GM12801 (cell line): ENCODE data around the gene HCN2.

Source experiments
- TF ChIP-seq, protein P1 (sequence below): IDR thresholded peaks from one replicate; pipeline ENCODE4 v1.5.1; 2011; ENCODE audit warnings: control low read depth; ENCODE audit not compliant: insufficient read length; ENCODE audit errors: extremely low read depth

The HCN2 gene

DNA sequence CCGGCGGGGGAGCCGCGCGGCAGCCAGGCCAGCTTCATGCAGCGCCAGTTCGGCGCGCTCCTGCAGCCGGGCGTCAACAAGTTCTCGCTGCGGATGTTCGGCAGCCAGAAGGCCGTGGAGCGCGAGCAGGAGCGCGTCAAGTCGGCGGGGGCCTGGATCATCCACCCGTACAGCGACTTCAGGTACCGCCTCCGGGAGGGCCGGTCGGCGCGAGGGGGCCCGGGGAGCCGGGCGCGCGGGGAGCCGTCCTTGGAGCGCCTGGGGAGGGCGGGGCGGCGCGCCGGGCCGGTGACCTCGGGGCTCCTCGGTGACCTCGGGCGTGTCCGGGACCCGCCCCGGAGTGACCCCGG lies 690 bp downstream of the HCN2 start:
- TF ChIP-seq, protein P1, sequence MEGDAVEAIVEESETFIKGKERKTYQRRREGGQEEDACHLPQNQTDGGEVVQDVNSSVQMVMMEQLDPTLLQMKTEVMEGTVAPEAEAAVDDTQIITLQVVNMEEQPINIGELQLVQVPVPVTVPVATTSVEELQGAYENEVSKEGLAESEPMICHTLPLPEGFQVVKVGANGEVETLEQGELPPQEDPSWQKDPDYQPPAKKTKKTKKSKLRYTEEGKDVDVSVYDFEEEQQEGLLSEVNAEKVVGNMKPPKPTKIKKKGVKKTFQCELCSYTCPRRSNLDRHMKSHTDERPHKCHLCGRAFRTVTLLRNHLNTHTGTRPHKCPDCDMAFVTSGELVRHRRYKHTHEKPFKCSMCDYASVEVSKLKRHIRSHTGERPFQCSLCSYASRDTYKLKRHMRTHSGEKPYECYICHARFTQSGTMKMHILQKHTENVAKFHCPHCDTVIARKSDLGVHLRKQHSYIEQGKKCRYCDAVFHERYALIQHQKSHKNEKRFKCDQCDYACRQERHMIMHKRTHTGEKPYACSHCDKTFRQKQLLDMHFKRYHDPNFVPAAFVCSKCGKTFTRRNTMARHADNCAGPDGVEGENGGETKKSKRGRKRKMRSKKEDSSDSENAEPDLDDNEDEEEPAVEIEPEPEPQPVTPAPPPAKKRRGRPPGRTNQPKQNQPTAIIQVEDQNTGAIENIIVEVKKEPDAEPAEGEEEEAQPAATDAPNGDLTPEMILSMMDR, result no peak

DNA sequence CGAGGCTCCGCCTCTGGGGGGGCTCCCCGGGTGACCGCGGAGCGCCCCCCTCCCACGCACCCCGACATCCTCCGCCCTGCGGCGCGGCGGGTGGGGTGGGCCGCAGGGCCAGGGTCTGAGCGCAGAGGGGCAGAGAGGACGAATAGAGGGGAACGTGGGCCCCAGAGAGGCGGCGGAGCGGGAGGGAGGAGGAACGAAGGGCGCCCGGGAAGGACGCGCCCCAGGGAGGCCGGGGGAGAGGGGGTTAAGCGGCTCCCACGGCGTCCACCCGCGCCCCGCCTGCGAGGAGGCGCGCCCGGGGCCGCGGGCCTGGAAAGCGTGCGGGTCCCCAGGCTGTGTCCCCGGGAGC lies 1.0 kb downstream of the HCN2 start:
- TF ChIP-seq, protein P1, result no peak

DNA sequence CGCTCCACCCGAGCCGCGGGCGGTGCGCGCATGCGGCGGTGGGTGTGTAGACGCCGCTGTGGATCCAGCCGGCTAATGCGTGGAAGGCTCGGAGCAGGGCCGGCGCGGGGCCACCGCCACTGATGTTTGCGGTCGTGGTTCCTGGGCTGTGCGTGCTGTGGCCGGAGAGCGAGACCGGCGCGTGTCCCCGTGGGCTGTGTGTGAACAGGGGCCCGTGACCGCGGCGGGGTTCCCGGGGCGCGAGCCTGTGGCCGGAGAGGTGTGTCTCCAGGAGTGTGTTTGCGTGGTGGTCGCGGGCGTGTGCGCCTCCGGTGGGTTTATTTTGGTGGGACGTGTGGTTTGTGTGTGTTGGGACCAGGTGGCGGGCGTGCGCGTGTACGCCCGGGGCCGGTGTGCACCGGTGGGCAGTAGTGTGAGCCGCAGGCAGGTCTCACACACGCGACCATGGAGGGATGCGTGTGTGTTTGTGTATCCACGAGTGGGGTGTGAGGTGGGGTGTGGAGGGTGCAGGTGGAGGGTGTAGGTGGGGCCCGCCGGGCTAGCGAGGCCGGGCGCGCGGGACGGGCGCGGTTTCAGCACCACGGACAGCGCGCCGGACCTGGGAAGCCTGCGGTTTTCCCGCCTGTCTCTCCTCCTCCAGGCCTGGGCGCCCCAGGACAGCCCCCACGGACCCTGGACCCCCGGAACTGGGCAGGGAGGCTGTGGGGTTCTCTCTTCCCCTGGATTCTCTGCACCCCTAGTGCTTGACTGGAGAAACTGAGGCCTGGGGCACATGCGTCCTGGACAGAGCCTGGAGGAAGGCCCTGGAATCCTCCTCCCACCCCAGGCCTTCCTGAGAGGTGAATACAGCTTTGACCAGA lies 1.6 kb downstream of the HCN2 start:
- TF ChIP-seq, protein P1, result no peak

DNA sequence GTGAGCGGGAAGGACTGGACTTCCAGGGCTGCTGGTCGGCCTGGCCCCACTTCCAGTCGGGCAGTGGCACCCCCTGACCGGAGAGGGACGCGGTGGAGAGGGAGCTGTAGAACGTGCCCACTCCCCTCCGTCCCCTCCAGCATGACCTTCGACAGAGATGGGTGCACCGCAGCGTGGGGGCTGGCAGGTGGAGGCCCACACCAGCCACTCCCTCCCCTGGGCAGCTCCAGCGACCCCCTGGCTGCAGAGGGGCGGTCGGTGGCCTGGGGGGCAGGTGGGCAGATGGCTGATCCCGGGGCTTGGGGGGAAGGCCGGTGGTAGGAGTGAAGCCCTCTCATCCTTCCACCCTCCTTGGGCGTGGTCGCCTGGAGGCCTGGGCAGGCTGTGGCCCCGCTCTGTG lies 2.4 kb downstream of the HCN2 start:
- TF ChIP-seq, protein P1, result no peak

DNA sequence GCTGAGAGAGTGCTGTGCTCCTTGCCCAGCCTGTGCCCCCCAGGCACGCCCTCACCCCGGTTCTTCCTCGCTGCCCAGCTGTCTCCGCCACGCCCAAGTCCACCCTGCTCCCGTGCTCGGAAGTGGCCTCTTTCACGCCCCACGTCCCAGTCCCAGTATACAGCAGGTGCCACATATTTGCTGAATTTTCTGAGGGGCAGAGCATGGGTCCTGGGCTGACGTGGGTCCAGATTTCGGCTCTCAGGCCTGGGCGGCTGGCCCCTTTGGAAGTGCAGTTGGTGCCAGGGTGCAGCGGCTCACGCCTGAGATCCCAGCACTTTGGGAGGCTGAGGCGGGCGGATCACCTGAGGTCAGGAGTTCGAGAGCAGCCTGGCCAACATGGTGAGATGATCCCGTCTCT lies 3.4 kb downstream of the HCN2 start:
- TF ChIP-seq, protein P1, result no peak

DNA sequence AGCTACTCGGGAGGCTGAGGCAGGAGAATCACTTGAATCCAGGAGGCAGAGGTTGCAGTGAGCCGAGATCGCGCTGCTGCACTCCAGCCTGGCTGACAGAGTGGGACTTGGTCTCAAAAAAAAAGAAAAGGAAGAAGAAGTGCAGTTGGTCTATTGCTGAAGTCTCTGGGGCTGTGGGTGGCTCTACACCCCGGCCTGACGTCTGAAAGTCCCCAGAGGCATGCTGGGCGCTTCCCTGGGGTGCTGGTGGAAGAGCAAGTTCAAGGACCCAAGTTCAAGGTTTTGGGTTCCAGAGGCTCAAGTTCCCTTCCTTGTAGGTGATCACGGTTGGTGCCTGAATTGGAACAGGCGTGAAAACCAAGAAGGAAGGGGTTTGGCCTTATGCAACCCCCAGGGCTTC lies 3.8 kb downstream of the HCN2 start:
- TF ChIP-seq, protein P1, result no peak

DNA sequence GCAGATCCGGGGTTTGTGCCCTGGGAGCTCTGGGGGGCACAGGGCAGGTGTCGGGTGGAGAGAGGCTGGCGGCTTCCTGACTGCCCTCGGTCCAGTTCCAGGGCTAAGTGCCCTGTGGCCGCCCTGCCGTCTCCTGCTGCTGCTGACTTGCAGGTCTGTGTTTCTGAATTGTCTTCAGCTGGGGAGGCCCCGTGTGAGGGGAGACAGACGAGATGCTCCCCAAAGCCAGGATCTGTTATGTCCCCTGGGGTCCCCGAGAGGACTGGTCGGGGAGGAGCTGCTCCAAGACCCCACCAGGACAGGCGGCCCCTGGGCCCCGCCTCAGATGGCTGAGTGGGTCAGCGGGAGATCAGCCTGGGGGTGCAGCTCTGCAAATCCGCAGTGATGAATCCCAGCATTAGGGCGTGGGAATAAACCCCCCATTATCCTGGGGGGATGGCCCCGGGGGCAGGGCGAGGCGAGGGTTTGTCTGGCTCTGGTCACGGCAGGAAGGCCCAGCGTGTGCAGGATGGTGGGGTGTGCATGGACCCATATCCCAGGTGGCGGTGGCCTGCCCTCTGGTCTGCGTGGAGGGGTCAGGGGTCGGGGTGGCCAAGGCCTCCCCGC lies 4.7 kb downstream of the HCN2 start:
- TF ChIP-seq, protein P1, result no peak
